ENCODE data around the gene SLC6A5.

- TF ChIP-seq CTCF (IDR thresholded peaks at IDR 0.05) (no peak), POLR2AphosphoS5 (IDR thresholded peaks at IDR 0.05) (no peak), EP300 (IDR thresholded peaks at IDR 0.05; ENCODE audit: low read depth) (no peak)
Observed at GRCh38 chr11:20611445-20611844, 12.0 kb downstream of the SLC6A5 start.
